Ovary (tissue), 10 donors: ENCODE results near the gene OR6Q1. TPM values are rescaled to one million over a fixed set of nuclear protein-coding genes. Genes with fewer than 3 reads are reported as not detected.
"Not testable (repeated sequence)": the region's sequence is repeated elsewhere in the genome, so short reads cannot be mapped to it uniquely, and the experiment has no call there.

Source experiments
- DNase-seq, 5 donors: peaks; one replicate each; pipeline ENCODE4 v3.0.0-alpha.2; 2019 to 2020
- H3K27ac ChIP-seq, 2 donors: fragments of 200-600 bp; one replicate each; pipeline versions ENCODE4 v1.5.1 to v1.8.0; 2019 to 2022
- H3K27me3 ChIP-seq: fragments of 200-600 bp; one replicate; pipeline ENCODE4 v1.8.0; 2022
- H3K36me3 ChIP-seq: fragments of 200-600 bp; sonication (generic); one replicate; pipeline ENCODE4 v1.5.1; 2019
- H3K4me1 ChIP-seq: one replicate; pipeline ENCODE4 v1.8.1; 2013; ENCODE audit warnings: mild to moderate bottlenecking, moderate library complexity; ENCODE audit not compliant: insufficient read depth
- H3K4me3 ChIP-seq: fragments of 200-600 bp; sonication (generic); one replicate; pipeline ENCODE4 v1.5.1; 2017
- H3K9me3 ChIP-seq, 2 donors: fragments of 200-600 bp in 1 of 2; sonication (generic) in 1 of 2; one replicate each; pipeline versions ENCODE4 v1.5.1 to v1.8.1; 2013 to 2019; ENCODE audit warnings: mild to moderate bottlenecking in 1 of 2, moderate library complexity in 1 of 2
- EP300 ChIP-seq: sonication (generic); formaldehyde crosslinking; IDR thresholded peaks from one replicate; pipeline ENCODE4 v1.6.1; 2017; ENCODE audit warnings: antibody characterized with exemption
- POLR2A ChIP-seq: fragments of 450-650 bp; IDR thresholded peaks from one replicate; pipeline ENCODE4 v1.6.1; 2017; ENCODE audit warnings: antibody characterized with exemption, mild to moderate bottlenecking, moderate library complexity
- WGBS, 3 donors: extraction: QIAGEN DNeasy Blood & Tissue Kit in 1 of 3; methylation state at CpG; one replicate each; pipeline versions ENCODE4 v1.1.5 to v1.1.7; 2013 to 2017; 5-methylcytosine and 5-hydroxymethylcytosine counted together
- intact Hi-C, 4 donors: fragments of 100-400 bp; cut with DNase I; formaldehyde crosslinking; loops; one replicate each; pipeline versions ENCODE4 v1.11.0 to v1.15.1; 2022 to 2023
- long read RNA-seq, 3 donors: library from polyadenylated mRNA in 2 of 3; unstranded in 2 of 3; transcript quantifications; one replicate each; pipeline ENCODE4 v2.0.0 and lab custom pipeline, GENCODE V29; 2021 to 2026
- polyA plus RNA-seq, 2 donors: library from polyadenylated mRNA; stranded (reverse); fragments of 200-250 nt in 1 of 2; fragments of 350-450 nt in 1 of 2; fragmentation: Illumina TruSeq in 1 of 2; extraction: RNeasy Lipid Tissue Mini Kit (QIAGEN cat#74804) in 1 of 2; gene quantifications; one replicate each; pipeline ENCODE4 v1.2.3, GENCODE V29; 2013 to 2014
- total RNA-seq, 7 donors: library from RNA; depleted of rRNA in 2 of 7; stranded (reverse); fragments of >200 nt in 2 of 7; fragmentation: NEBNext Ultra II Directional in 3 of 7; extraction: Animal tissue kit (Norgen Biotek cat#: 25700) in 3 of 7; gene quantifications; one replicate each; pipeline versions ENCODE4 v1.1.0 to v1.2.4, GENCODE V29; 2016 to 2023
- TF ChIP-seq, protein P1 (sequence below), 3 donors: fragments of 450-650 bp in 2 of 3; fragments of 200-600 bp in 1 of 3; IDR thresholded peaks; one replicate each; pipeline versions ENCODE4 v1.5.1 to v1.8.0; 2016 to 2022; ENCODE audit warnings: antibody characterized with exemption in 3 of 3, mild to moderate bottlenecking in 1 of 3
- donor health status: DM: no; HTN: no; CAD: no; lungs with moderate emphysema.
- donor health status: DM: no; HTN: no; CAD: no.
- donor health status: Bipolar disorder and iron deficiency.
- donor health status: DM: yes; HTN: yes; CAD: no.
- donor health status: DM: no; HTN: no; CAD: no.
- donor health status: DM: yes; HTN: yes; CAD: no.

OR6Q1 gene
- total RNA-seq (not detected), polyA plus RNA-seq (not detected)
- long read RNA-seq, donor 1: 0 reads
- long read RNA-seq, donor 2: 0 reads
- long read RNA-seq, donor 3: 0 reads

- H3K4me1 ChIP-seq: peaks cover 3% of the 10 kb centered on the region
- H3K27me3 ChIP-seq: no peaks in the 10 kb centered on the region
- no peak within 1 kb of the TSS for H3K27ac ChIP-seq
- intact Hi-C loops: no loop called here
- no peaks in the 10 kb centered on the region for H3K36me3 ChIP-seq
- TF ChIP-seq, protein P1, sequence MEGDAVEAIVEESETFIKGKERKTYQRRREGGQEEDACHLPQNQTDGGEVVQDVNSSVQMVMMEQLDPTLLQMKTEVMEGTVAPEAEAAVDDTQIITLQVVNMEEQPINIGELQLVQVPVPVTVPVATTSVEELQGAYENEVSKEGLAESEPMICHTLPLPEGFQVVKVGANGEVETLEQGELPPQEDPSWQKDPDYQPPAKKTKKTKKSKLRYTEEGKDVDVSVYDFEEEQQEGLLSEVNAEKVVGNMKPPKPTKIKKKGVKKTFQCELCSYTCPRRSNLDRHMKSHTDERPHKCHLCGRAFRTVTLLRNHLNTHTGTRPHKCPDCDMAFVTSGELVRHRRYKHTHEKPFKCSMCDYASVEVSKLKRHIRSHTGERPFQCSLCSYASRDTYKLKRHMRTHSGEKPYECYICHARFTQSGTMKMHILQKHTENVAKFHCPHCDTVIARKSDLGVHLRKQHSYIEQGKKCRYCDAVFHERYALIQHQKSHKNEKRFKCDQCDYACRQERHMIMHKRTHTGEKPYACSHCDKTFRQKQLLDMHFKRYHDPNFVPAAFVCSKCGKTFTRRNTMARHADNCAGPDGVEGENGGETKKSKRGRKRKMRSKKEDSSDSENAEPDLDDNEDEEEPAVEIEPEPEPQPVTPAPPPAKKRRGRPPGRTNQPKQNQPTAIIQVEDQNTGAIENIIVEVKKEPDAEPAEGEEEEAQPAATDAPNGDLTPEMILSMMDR (IDR thresholded peaks at IDR 0.05): no peak
- no peak for TF ChIP-seq POLR2A
- TF ChIP-seq EP300: no peak
- H3K9me3 ChIP-seq: no peaks in the 10 kb centered on the region
- DNase-seq: no peak
- H3K4me3 ChIP-seq: no peak within 1 kb of the TSS
These were observed at the start of gene OR6Q1 for GRCh38 chr11:58030653-58031052. Gene OR6Q1, plus strand, starts transcription at chr11:58030953. Its CDS starts 0 bp downstream, at chr11:58030953.

- DNase-seq: no peak
- H3K27ac ChIP-seq: no peak overlapping the region
- H3K9me3 ChIP-seq: no peaks in the 10 kb centered on the region
- no peak overlapping the region for H3K4me3 ChIP-seq
- no peaks in the 10 kb centered on the region for H3K36me3 ChIP-seq
- no peaks in the 10 kb centered on the region for H3K27me3 ChIP-seq
- 72 to 76% (median 74%) methylated on average over 3 of the region's 3 CpGs for WGBS, 3 donors
- TF ChIP-seq, protein P1 (IDR thresholded peaks at IDR 0.05): no peak
- TF ChIP-seq POLR2A (no peak), EP300 (no peak)
- intact Hi-C loops: no loop called here
- no peaks in the 10 kb centered on the region for H3K4me1 ChIP-seq
These were observed 49.2 kb upstream of the OR6Q1 start for GRCh38 chr11:57981536-57981935.

GRCh38 chr11:57982776-57983175 is 48.0 kb upstream of the OR6Q1 start:
- Histone ChIP-seq H3K4me1 (no peaks in the 10 kb centered on the region), H3K27ac (no peak overlapping the region), H3K9me3 (no peaks in the 10 kb centered on the region), H3K4me3 (no peak overlapping the region), H3K27me3 (no peaks in the 10 kb centered on the region), H3K36me3 (no peaks in the 10 kb centered on the region)
- no peak for TF ChIP-seq EP300
- TF ChIP-seq, protein P1 (IDR thresholded peaks at IDR 0.05): no peak
- TF ChIP-seq POLR2A: no peak
- no peak for DNase-seq
- intact Hi-C loops: no loop called here
- 53 to 68% (median 55%) methylated on average over 4 of the region's 4 CpGs for WGBS, 3 donors

GRCh38 chr11:57983191-57983590 is 47.6 kb upstream of the OR6Q1 start:
- Histone ChIP-seq H3K4me1 (no peaks in the 10 kb centered on the region), H3K4me3 (no peak overlapping the region), H3K36me3 (no peaks in the 10 kb centered on the region), H3K27ac (no peak overlapping the region), H3K27me3 (no peaks in the 10 kb centered on the region), H3K9me3 (no peaks in the 10 kb centered on the region)
- no peak for TF ChIP-seq POLR2A
- no peak for TF ChIP-seq EP300
- TF ChIP-seq, protein P1 (IDR thresholded peaks at IDR 0.05): no peak
- DNase-seq: no peak
- intact Hi-C loops: no loop called here
- WGBS, 3 donors: 54 to 63% (median 62%) methylated on average over 3 of the region's 3 CpGs

DNA sequence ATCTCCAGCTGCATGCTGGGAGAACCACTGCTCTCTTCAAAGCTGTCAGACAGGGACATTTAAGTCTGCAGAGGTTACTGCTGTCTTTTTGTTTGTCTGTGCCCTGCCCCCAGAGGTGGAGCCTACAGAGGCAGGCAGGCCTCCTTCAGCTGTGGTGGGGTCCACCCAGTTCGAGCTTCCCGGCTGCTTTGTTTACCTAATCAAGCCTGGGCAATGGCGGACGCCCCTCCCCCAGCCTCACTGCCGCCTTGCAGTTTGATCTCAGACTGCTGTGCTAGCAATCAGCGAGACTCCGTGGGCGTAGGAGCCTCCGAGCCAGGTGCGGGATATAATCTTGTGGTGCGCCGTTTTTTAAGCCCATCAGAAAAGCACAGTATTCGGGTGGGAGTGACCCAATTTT is 31.2 kb upstream of the OR6Q1 start:
- H3K27me3 ChIP-seq, DNase-seq, intact Hi-C loops, H3K4me1 ChIP-seq, H3K4me3 ChIP-seq, H3K9me3 ChIP-seq, H3K36me3 ChIP-seq, H3K27ac ChIP-seq: not testable (repeated sequence)
- 68 to 73% (median 69%) methylated on average over 10 to 13 of the region's 13 CpGs for WGBS, 3 donors

DNA sequence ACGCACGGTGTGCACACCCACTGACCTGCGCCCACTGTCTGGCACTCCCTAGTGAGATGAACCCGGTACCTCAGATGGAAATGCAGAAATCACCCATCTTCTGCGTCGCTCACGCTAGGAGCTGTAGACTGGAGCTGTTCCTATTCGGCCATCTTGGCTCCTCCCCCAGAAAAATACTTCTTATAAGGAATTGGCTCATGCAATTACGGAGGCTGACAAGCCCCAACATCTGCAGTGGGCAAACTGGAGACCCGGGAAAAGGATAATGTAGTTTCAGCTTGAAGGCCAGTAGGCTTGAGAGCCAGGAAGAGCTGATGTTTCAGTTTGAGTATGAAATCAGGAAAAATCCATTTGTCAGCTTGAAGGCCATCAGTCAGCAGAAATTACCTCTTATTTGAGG is 30.7 kb upstream of the OR6Q1 start:
- H3K27me3 ChIP-seq, H3K9me3 ChIP-seq, H3K4me1 ChIP-seq, DNase-seq, H3K36me3 ChIP-seq, intact Hi-C loops, H3K4me3 ChIP-seq, H3K27ac ChIP-seq: not testable (repeated sequence)
- 90 to 93% (median 92%) methylated on average over 7 to 10 of the region's 10 CpGs for WGBS, 3 donors
